Measurements from ENCODE around the gene TANK.

DNA sequence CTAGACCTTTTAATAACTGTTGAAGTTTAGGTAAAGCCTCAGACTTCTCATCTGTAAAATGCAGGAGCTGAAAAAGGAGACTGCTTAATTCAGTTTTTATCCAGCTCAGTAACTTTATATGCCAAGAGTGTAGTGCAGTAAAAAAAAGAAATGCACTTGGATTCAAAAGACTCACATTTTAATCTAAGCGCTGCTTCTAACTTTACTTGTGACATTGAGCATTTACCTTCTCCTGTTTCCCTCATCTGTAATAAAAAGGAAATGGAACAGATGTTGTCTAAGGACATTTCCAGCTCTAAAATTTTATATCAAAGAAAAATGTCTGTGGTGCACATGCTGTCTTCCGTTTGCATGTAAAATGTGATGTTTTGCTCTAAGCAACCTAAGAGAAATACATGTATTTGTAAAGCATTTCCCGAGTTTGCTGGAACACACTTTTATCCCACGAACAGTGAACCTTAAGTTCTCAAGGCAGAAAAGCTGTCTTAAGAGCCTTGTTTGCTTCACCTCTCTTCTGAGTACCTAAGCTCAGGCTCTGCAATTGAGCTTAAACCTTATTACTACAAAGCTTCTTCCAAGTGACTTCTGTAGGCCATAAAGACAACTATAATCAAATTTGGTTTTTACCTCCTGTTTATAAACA, 24.2 kb upstream of the TANK start:
- TF ChIP-seq, protein P1, sequence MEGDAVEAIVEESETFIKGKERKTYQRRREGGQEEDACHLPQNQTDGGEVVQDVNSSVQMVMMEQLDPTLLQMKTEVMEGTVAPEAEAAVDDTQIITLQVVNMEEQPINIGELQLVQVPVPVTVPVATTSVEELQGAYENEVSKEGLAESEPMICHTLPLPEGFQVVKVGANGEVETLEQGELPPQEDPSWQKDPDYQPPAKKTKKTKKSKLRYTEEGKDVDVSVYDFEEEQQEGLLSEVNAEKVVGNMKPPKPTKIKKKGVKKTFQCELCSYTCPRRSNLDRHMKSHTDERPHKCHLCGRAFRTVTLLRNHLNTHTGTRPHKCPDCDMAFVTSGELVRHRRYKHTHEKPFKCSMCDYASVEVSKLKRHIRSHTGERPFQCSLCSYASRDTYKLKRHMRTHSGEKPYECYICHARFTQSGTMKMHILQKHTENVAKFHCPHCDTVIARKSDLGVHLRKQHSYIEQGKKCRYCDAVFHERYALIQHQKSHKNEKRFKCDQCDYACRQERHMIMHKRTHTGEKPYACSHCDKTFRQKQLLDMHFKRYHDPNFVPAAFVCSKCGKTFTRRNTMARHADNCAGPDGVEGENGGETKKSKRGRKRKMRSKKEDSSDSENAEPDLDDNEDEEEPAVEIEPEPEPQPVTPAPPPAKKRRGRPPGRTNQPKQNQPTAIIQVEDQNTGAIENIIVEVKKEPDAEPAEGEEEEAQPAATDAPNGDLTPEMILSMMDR (conservative IDR thresholded peaks at IDR 0.05), result no peak
- no peak for TF ChIP-seq ZFX (IDR thresholded peaks at IDR 0.05)

Measured in C4-2B (cell line).